WTC11 (cell line): ENCODE measurements around the gene CYSRT1. TPM values are rescaled to one million over a fixed set of nuclear protein-coding genes. Genes with fewer than 3 reads are reported as not detected.
A peak's percentile ranks its signal among the peaks of the same experiment; 100 is the strongest.

ENCODE experiments used
- CREM ChIP-seq: sonication (generic); formaldehyde crosslinking; IDR thresholded peaks from 2 replicates; pipeline ENCODE4 v1.8.1; 2022; ENCODE audit warnings: mild to moderate bottlenecking, missing genetic modification reagents, moderate library complexity
- ELF4 ChIP-seq: sonication (generic); formaldehyde crosslinking; IDR thresholded peaks from 2 replicates; pipeline ENCODE4 v1.8.1; 2022; ENCODE audit warnings: low read depth, mild to moderate bottlenecking, moderate library complexity, missing genetic modification reagents
- ETV6 ChIP-seq: sonication (generic); formaldehyde crosslinking; IDR thresholded peaks from 2 replicates; pipeline ENCODE4 v1.8.1; 2022; ENCODE audit warnings: mild to moderate bottlenecking, missing genetic modification reagents
- JUN ChIP-seq: sonication (generic); formaldehyde crosslinking; IDR thresholded peaks from 2 replicates; pipeline ENCODE4 v1.8.0; 2023; ENCODE audit warnings: mild to moderate bottlenecking, missing genetic modification reagents
- NFE2L1 ChIP-seq: sonication (generic); formaldehyde crosslinking; IDR thresholded peaks from 2 replicates; pipeline ENCODE4 v1.8.1; 2023; ENCODE audit warnings: missing genetic modification reagents
- TP53 ChIP-seq: sonication (generic); formaldehyde crosslinking; IDR thresholded peaks from 2 replicates; pipeline ENCODE4 v1.8.1; 2023; ENCODE audit warnings: mild to moderate bottlenecking, missing genetic modification reagents
- ZBTB21 ChIP-seq: sonication (generic); formaldehyde crosslinking; IDR thresholded peaks from 2 replicates; pipeline ENCODE4 v1.8.1; 2023; ENCODE audit warnings: mild to moderate bottlenecking, missing genetic modification reagents, borderline replicate concordance
- ZNF138 ChIP-seq: sonication (generic); formaldehyde crosslinking; conservative IDR thresholded peaks from 2 replicates; pipeline ENCODE4 v1.8.1; 2022; ENCODE audit warnings: mild to moderate bottlenecking, moderate library complexity, missing genetic modification reagents
- ZNF219 ChIP-seq: sonication (generic); formaldehyde crosslinking; IDR thresholded peaks from 2 replicates; pipeline ENCODE4 v1.8.0; 2023; ENCODE audit warnings: missing genetic modification reagents, mild to moderate bottlenecking, borderline replicate concordance
- ZNF317 ChIP-seq: sonication (generic); formaldehyde crosslinking; IDR thresholded peaks from 2 replicates; pipeline ENCODE4 v1.8.1; 2023; ENCODE audit warnings: low read depth, mild to moderate bottlenecking, moderate library complexity, missing genetic modification reagents, borderline replicate concordance
- ZNF423 ChIP-seq: fragments of 250-450 bp; sonication (Bioruptor Pico); IDR thresholded peaks from 2 replicates; pipeline ENCODE4 v2.1.2; 2022; ENCODE audit warnings: mild to moderate bottlenecking, moderate library complexity
- total RNA-seq: library from RNA; stranded (reverse); gene quantifications from 3 replicates; pipeline ENCODE4 v1.2.3, GENCODE V29; 2021
- TF ChIP-seq, protein P1 (sequence below): sonication (generic); formaldehyde crosslinking; IDR thresholded peaks from 2 replicates; pipeline ENCODE4 v1.8.0; 2022; ENCODE audit warnings: mild to moderate bottlenecking, missing genetic modification reagents
- TF ChIP-seq, protein P2 (sequence below): sonication (generic); formaldehyde crosslinking; IDR thresholded peaks from 2 replicates; pipeline ENCODE4 v1.8.1; 2023; ENCODE audit warnings: mild to moderate bottlenecking, missing genetic modification reagents, borderline replicate concordance
- TF ChIP-seq, protein P3 (sequence below): fragments of 200-600 bp; IDR thresholded peaks from 2 replicates; pipeline ENCODE4 v1.8.0; 2022; ENCODE audit warnings: antibody characterized with exemption
- TF ChIP-seq, protein P4 (sequence below): sonication (generic); formaldehyde crosslinking; conservative IDR thresholded peaks from 2 replicates; pipeline ENCODE4 v1.8.1; 2022; ENCODE audit warnings: mild to moderate bottlenecking, missing genetic modification reagents
- TF ChIP-seq, protein P5 (sequence below): fragments of 250-450 bp; sonication (Bioruptor Pico); IDR thresholded peaks from 2 replicates; pipeline ENCODE4 v1.9.0; 2021; ENCODE audit warnings: mild to moderate bottlenecking
- TF ChIP-seq, protein P6 (sequence below): sonication (generic); formaldehyde crosslinking; IDR thresholded peaks from 2 replicates; pipeline ENCODE4 v1.8.1; 2023; ENCODE audit warnings: mild to moderate bottlenecking, missing genetic modification reagents
- TF ChIP-seq, protein P7 (sequence below): fragments of 250-450 bp; sonication (Bioruptor Pico); IDR thresholded peaks from 2 replicates; pipeline ENCODE4 v1.9.0; 2021; ENCODE audit warnings: mild to moderate bottlenecking, borderline replicate concordance
- TF ChIP-seq, protein P8 (sequence below): sonication (generic); formaldehyde crosslinking; IDR thresholded peaks from 2 replicates; pipeline ENCODE4 v1.8.0; 2022; ENCODE audit warnings: mild to moderate bottlenecking, missing genetic modification reagents

Gene CYSRT1
- total RNA-seq, 1 experiment from 2014 or later = 3.5 TPM

DNA sequence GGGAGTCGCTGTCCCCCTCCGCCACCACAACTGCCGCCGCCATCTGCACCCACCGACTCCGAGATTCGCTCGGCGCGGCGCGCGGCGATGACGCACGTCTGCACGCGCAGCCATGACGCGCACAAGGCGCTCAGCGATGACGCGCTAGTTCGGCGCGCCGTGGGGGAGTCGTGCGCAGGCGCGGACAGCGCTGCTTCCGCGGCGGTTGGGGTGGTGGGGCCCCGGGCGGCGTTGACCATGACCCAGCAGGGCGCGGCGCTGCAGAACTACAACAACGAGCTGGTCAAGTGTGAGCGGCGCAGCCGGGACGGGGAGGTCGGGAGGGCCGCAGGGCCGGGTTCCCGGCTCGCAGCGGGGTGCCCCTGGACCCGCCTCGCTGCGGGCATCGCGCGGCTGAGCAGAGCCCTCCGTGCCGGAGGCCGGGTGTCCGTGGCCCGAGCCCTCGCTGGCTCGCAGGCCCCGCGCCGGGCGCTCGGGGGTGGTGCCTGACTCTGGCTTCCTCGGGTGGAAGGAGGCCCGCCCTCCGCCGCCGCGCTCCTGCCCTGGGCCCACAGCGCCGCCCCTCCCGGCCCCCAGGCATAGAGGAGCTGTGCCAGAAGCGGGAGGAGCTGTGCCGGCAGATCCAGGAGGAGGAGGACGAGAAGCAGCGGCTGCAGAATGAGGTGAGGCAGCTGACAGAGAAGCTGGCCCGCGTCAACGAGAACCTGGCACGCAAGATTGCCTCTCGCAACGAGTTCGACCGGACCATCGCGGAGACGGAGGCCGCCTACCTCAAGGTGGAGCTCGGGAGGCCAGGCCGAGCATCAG is 36.3 kb upstream of the CYSRT1 start, which contains the start of the genes ANAPC2 and SSNA1 (continued):
- TF ChIP-seq, protein P1, sequence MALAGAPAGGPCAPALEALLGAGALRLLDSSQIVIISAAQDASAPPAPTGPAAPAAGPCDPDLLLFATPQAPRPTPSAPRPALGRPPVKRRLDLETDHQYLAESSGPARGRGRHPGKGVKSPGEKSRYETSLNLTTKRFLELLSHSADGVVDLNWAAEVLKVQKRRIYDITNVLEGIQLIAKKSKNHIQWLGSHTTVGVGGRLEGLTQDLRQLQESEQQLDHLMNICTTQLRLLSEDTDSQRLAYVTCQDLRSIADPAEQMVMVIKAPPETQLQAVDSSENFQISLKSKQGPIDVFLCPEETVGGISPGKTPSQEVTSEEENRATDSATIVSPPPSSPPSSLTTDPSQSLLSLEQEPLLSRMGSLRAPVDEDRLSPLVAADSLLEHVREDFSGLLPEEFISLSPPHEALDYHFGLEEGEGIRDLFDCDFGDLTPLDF (CRISPR knock-in tag) = 0 out of 2 replicates have a peak, but pooled peaks have one; percentile 27
- TF ChIP-seq CREM (CRISPR knock-in tag) (peak; percentile 100), NFE2L1 (CRISPR knock-in tag) (no peak), ZNF138 (CRISPR knock-in tag) (peak; percentile 71; the same call in 1 of the 2 replicates), ZNF317 (CRISPR knock-in tag) (no peak), TP53 (CRISPR knock-in tag) (peak; percentile 76; the same call in 1 of the 2 replicates), ZNF219 (CRISPR knock-in tag) (no peak), ETV6 (CRISPR knock-in tag) (peak; percentile 96), JUN (peak; percentile 60; the same call in 1 of the 2 replicates), ELF4 (no peak), ZBTB21 (CRISPR knock-in tag) (peak; percentile 95), ZNF423 (CRISPR knock-in tag) (no peak)
- TF ChIP-seq, protein P2, sequence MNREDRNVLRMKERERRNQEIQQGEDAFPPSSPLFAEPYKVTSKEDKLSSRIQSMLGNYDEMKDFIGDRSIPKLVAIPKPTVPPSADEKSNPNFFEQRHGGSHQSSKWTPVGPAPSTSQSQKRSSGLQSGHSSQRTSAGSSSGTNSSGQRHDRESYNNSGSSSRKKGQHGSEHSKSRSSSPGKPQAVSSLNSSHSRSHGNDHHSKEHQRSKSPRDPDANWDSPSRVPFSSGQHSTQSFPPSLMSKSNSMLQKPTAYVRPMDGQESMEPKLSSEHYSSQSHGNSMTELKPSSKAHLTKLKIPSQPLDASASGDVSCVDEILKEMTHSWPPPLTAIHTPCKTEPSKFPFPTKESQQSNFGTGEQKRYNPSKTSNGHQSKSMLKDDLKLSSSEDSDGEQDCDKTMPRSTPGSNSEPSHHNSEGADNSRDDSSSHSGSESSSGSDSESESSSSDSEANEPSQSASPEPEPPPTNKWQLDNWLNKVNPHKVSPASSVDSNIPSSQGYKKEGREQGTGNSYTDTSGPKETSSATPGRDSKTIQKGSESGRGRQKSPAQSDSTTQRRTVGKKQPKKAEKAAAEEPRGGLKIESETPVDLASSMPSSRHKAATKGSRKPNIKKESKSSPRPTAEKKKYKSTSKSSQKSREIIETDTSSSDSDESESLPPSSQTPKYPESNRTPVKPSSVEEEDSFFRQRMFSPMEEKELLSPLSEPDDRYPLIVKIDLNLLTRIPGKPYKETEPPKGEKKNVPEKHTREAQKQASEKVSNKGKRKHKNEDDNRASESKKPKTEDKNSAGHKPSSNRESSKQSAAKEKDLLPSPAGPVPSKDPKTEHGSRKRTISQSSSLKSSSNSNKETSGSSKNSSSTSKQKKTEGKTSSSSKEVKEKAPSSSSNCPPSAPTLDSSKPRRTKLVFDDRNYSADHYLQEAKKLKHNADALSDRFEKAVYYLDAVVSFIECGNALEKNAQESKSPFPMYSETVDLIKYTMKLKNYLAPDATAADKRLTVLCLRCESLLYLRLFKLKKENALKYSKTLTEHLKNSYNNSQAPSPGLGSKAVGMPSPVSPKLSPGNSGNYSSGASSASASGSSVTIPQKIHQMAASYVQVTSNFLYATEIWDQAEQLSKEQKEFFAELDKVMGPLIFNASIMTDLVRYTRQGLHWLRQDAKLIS = no peak
- TF ChIP-seq, protein P3, sequence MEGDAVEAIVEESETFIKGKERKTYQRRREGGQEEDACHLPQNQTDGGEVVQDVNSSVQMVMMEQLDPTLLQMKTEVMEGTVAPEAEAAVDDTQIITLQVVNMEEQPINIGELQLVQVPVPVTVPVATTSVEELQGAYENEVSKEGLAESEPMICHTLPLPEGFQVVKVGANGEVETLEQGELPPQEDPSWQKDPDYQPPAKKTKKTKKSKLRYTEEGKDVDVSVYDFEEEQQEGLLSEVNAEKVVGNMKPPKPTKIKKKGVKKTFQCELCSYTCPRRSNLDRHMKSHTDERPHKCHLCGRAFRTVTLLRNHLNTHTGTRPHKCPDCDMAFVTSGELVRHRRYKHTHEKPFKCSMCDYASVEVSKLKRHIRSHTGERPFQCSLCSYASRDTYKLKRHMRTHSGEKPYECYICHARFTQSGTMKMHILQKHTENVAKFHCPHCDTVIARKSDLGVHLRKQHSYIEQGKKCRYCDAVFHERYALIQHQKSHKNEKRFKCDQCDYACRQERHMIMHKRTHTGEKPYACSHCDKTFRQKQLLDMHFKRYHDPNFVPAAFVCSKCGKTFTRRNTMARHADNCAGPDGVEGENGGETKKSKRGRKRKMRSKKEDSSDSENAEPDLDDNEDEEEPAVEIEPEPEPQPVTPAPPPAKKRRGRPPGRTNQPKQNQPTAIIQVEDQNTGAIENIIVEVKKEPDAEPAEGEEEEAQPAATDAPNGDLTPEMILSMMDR = no peak
- TF ChIP-seq, protein P4, sequence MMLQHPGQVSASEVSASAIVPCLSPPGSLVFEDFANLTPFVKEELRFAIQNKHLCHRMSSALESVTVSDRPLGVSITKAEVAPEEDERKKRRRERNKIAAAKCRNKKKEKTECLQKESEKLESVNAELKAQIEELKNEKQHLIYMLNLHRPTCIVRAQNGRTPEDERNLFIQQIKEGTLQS (CRISPR knock-in tag) = no peak
- TF ChIP-seq, protein P5, sequence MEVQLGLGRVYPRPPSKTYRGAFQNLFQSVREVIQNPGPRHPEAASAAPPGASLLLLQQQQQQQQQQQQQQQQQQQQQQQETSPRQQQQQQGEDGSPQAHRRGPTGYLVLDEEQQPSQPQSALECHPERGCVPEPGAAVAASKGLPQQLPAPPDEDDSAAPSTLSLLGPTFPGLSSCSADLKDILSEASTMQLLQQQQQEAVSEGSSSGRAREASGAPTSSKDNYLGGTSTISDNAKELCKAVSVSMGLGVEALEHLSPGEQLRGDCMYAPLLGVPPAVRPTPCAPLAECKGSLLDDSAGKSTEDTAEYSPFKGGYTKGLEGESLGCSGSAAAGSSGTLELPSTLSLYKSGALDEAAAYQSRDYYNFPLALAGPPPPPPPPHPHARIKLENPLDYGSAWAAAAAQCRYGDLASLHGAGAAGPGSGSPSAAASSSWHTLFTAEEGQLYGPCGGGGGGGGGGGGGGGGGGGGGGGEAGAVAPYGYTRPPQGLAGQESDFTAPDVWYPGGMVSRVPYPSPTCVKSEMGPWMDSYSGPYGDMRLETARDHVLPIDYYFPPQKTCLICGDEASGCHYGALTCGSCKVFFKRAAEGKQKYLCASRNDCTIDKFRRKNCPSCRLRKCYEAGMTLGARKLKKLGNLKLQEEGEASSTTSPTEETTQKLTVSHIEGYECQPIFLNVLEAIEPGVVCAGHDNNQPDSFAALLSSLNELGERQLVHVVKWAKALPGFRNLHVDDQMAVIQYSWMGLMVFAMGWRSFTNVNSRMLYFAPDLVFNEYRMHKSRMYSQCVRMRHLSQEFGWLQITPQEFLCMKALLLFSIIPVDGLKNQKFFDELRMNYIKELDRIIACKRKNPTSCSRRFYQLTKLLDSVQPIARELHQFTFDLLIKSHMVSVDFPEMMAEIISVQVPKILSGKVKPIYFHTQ (CRISPR knock-in tag) = no peak
- TF ChIP-seq, protein P6, sequence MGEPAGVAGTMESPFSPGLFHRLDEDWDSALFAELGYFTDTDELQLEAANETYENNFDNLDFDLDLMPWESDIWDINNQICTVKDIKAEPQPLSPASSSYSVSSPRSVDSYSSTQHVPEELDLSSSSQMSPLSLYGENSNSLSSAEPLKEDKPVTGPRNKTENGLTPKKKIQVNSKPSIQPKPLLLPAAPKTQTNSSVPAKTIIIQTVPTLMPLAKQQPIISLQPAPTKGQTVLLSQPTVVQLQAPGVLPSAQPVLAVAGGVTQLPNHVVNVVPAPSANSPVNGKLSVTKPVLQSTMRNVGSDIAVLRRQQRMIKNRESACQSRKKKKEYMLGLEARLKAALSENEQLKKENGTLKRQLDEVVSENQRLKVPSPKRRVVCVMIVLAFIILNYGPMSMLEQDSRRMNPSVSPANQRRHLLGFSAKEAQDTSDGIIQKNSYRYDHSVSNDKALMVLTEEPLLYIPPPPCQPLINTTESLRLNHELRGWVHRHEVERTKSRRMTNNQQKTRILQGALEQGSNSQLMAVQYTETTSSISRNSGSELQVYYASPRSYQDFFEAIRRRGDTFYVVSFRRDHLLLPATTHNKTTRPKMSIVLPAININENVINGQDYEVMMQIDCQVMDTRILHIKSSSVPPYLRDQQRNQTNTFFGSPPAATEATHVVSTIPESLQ = no peak
- TF ChIP-seq, protein P7, sequence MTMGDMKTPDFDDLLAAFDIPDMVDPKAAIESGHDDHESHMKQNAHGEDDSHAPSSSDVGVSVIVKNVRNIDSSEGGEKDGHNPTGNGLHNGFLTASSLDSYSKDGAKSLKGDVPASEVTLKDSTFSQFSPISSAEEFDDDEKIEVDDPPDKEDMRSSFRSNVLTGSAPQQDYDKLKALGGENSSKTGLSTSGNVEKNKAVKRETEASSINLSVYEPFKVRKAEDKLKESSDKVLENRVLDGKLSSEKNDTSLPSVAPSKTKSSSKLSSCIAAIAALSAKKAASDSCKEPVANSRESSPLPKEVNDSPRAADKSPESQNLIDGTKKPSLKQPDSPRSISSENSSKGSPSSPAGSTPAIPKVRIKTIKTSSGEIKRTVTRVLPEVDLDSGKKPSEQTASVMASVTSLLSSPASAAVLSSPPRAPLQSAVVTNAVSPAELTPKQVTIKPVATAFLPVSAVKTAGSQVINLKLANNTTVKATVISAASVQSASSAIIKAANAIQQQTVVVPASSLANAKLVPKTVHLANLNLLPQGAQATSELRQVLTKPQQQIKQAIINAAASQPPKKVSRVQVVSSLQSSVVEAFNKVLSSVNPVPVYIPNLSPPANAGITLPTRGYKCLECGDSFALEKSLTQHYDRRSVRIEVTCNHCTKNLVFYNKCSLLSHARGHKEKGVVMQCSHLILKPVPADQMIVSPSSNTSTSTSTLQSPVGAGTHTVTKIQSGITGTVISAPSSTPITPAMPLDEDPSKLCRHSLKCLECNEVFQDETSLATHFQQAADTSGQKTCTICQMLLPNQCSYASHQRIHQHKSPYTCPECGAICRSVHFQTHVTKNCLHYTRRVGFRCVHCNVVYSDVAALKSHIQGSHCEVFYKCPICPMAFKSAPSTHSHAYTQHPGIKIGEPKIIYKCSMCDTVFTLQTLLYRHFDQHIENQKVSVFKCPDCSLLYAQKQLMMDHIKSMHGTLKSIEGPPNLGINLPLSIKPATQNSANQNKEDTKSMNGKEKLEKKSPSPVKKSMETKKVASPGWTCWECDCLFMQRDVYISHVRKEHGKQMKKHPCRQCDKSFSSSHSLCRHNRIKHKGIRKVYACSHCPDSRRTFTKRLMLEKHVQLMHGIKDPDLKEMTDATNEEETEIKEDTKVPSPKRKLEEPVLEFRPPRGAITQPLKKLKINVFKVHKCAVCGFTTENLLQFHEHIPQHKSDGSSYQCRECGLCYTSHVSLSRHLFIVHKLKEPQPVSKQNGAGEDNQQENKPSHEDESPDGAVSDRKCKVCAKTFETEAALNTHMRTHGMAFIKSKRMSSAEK = no peak
- TF ChIP-seq, protein P8, sequence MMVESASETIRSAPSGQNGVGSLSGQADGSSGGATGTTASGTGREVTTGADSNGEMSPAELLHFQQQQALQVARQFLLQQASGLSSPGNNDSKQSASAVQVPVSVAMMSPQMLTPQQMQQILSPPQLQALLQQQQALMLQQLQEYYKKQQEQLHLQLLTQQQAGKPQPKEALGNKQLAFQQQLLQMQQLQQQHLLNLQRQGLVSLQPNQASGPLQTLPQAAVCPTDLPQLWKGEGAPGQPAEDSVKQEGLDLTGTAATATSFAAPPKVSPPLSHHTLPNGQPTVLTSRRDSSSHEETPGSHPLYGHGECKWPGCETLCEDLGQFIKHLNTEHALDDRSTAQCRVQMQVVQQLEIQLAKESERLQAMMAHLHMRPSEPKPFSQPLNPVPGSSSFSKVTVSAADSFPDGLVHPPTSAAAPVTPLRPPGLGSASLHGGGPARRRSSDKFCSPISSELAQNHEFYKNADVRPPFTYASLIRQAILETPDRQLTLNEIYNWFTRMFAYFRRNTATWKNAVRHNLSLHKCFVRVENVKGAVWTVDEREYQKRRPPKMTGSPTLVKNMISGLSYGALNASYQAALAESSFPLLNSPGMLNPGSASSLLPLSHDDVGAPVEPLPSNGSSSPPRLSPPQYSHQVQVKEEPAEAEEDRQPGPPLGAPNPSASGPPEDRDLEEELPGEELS = peak; percentile 88
